Measurements from ENCODE around the gene COL28A1. TPM values are rescaled to one million over a fixed set of nuclear protein-coding genes. Genes with fewer than 3 reads are reported as not detected.
A peak's percentile ranks its signal among the peaks of the same experiment; 100 is the strongest.

Gene COL28A1
- total and polyA plus RNA-seq, 2 of the 13 experiments (the other 11 are each of a cell fraction or from before 2014, with no cell fraction given), result 0.07 to 0.15 TPM

GRCh38 chr7:7499892-7500291, 35.8 kb downstream of the COL28A1 start (continued):
- TF ChIP-seq ZNF609 (CRISPR knock-in tag; IDR thresholded peaks at IDR 0.05; ENCODE audit: borderline replicate concordance), result peak; percentile 53; the same call in 1 of the 2 replicates
- no peak for TF ChIP-seq XBP1 (CRISPR knock-in tag; IDR thresholded peaks at IDR 0.05)
- peak; percentile 86 for TF ChIP-seq ZNF644 (CRISPR knock-in tag; IDR thresholded peaks at IDR 0.05; ENCODE audit: low read depth)
- TF ChIP-seq YY1 (IDR thresholded peaks at IDR 0.05; ENCODE audit: insufficient read depth, insufficient replicate concordance, low read depth, low read length), result no peak
- TF ChIP-seq NR2F2 (IDR thresholded peaks at IDR 0.05; ENCODE audit: borderline replicate concordance, low read depth), result peak; percentile 34; the same call in 1 of the 2 replicates
- peak; percentile 66; the same call in 1 of the 2 replicates for TF ChIP-seq MIER3 (CRISPR knock-in tag; IDR thresholded peaks at IDR 0.05; ENCODE audit: borderline replicate concordance)
- TF ChIP-seq FOSL2 (CRISPR knock-in tag; IDR thresholded peaks at IDR 0.05), result peak; percentile 46; the same call in 1 of the 2 replicates
- peak; percentile 66; the same call in 1 of the 2 replicates for TF ChIP-seq RXRB (CRISPR knock-in tag; IDR thresholded peaks at IDR 0.05; ENCODE audit: borderline replicate concordance)
- peak; percentile 81; the same call in 1 of the 2 replicates for TF ChIP-seq SOX5 (CRISPR knock-in tag; IDR thresholded peaks at IDR 0.05; ENCODE audit: borderline replicate concordance)
- peak; percentile 33 for TF ChIP-seq BCL6 (CRISPR knock-in tag; IDR thresholded peaks at IDR 0.05)
- no peak for TF ChIP-seq MBNL3 (CRISPR knock-in tag; conservative IDR thresholded peaks at IDR 0.05)
- TF ChIP-seq THAP11 (CRISPR knock-in tag; IDR thresholded peaks at IDR 0.05), result 0 out of 2 replicates have a peak, but pooled peaks have one; percentile 20
- TF ChIP-seq ZNF251 (CRISPR knock-in tag; IDR thresholded peaks at IDR 0.05), result no peak
- TF ChIP-seq RERE (CRISPR knock-in tag; IDR thresholded peaks at IDR 0.05; ENCODE audit: low read depth), result 0 out of 2 replicates have a peak, but pooled peaks have one; percentile 54
- TF ChIP-seq ONECUT2 (CRISPR knock-in tag; IDR thresholded peaks at IDR 0.05), result 0 out of 2 replicates have a peak, but pooled peaks have one; percentile 15
- TF ChIP-seq FOXA3 (CRISPR knock-in tag; IDR thresholded peaks at IDR 0.05), result peak; percentile 94
- TF ChIP-seq ZNF362 (CRISPR knock-in tag; IDR thresholded peaks at IDR 0.05; ENCODE audit: borderline replicate concordance), result 0 out of 2 replicates have a peak, but pooled peaks have one; percentile 35
- no peak for TF ChIP-seq ZNF180 (CRISPR knock-in tag; IDR thresholded peaks at IDR 0.05; ENCODE audit: borderline replicate concordance, low read depth)
- TF ChIP-seq CREM (IDR thresholded peaks at IDR 0.05), result peak; percentile 40; the same call in 1 of the 2 replicates
- TF ChIP-seq CREM (CRISPR knock-in tag; IDR thresholded peaks at IDR 0.05), result no peak
- peak; percentile 79; the same call in 1 of the 2 replicates for TF ChIP-seq ETV5 (CRISPR knock-in tag; IDR thresholded peaks at IDR 0.05; ENCODE audit: borderline replicate concordance)

Data from HepG2 (cell line).